ENCODE data around the gene PPTC7.
A peak's percentile ranks its signal among the peaks of the same experiment; 100 is the strongest.
"Not testable (repeated sequence)": the region's sequence is repeated elsewhere in the genome, so short reads cannot be mapped to it uniquely, and the experiment has no call there.

PPTC7 gene

GRCh38 chr12:110582276-110583136, 612 bp downstream of the PPTC7 start:
- DNase-seq, result peak; percentile 78

GRCh38 chr12:110581931-110582275, 1.2 kb downstream of the PPTC7 start:
- DNase-seq, result no peak

- no peak for DNase-seq
Measured at GRCh38 chr12:110579535-110580253, 3.4 kb downstream of the PPTC7 start.

GRCh38 chr12:110578694-110579534, 4.2 kb downstream of the PPTC7 start:
- no peak for DNase-seq

GRCh38 chr12:110577864-110578693, 5.0 kb downstream of the PPTC7 start:
- DNase-seq, result no peak

GRCh38 chr12:110576504-110576903, 6.6 kb downstream of the PPTC7 start:
- no peak for DNase-seq

- no peak for DNase-seq
Measured at GRCh38 chr12:110575326-110575725, 7.8 kb downstream of the PPTC7 start.

- not testable (repeated sequence) for DNase-seq
Measured at GRCh38 chr12:110574717-110575230, 8.3 kb downstream of the PPTC7 start.

GRCh38 chr12:110574044-110574443, 9.1 kb downstream of the PPTC7 start:
- DNase-seq, result no peak

GRCh38 chr12:110570798-110571197, 12.3 kb downstream of the PPTC7 start:
- DNase-seq, result not testable (repeated sequence)

GRCh38 chr12:110569838-110570237, 13.3 kb downstream of the PPTC7 start:
- not testable (repeated sequence) for DNase-seq

GRCh38 chr12:110568752-110569151, 14.4 kb downstream of the PPTC7 start:
- no peak for DNase-seq

- no peak for DNase-seq
Measured at GRCh38 chr12:110566993-110567392, 16.1 kb downstream of the PPTC7 start.

- no peak for DNase-seq
Measured at GRCh38 chr12:110565894-110566871, 16.9 kb downstream of the PPTC7 start.

GRCh38 chr12:110564471-110564991, 18.6 kb downstream of the PPTC7 start:
- no peak for DNase-seq

- DNase-seq, result no peak
Measured at GRCh38 chr12:110563702-110564470, 19.2 kb downstream of the PPTC7 start.

GRCh38 chr12:110562386-110562785, 20.7 kb downstream of the PPTC7 start:
- not testable (repeated sequence) for DNase-seq

- DNase-seq, result no peak
Measured at GRCh38 chr12:110561471-110562201, 21.5 kb downstream of the PPTC7 start.

- DNase-seq, result no peak
Measured at GRCh38 chr12:110560946-110561345, 22.2 kb downstream of the PPTC7 start.

Measured in activated CD4-positive, alpha-beta T cell treated with anti-CD3 and anti-CD28 coated beads for 1 hour (primary cell).